ENCODE data around the gene ARPP19.

GRCh38 chr15:52559022-52559421, 9.8 kb downstream of the ARPP19 start:
- TF ChIP-seq CTCF (IDR thresholded peaks at IDR 0.05; ENCODE audit: insufficient read depth, low read length) (no peak), POLR2AphosphoS5 (IDR thresholded peaks at IDR 0.05; ENCODE audit: low read depth) (no peak), GABPA (IDR thresholded peaks at IDR 0.05; ENCODE audit: low read depth) (no peak)
